C4-2B (cell line): ENCODE data around the gene IL18RAP.

Experiments
- H3K27ac ChIP-seq: fragments of 450-650 bp; 2 replicates; pipeline ENCODE4 v1.5.1; 2017
- CTCF ChIP-seq: fragments of 450-650 bp; conservative IDR thresholded peaks from 2 replicates; pipeline ENCODE4 v1.5.1; 2017; ENCODE audit warnings: mild to moderate bottlenecking
- ZFX ChIP-seq: fragments of 450-650 bp; IDR thresholded peaks from 2 replicates; pipeline ENCODE4 v1.6.1; 2017

Gene IL18RAP

GRCh38 chr2:102460467-102460866 lies 37.5 kb downstream of the IL18RAP start:
- H3K27ac ChIP-seq, result no peak overlapping the region
- TF ChIP-seq ZFX, result no peak

GRCh38 chr2:102461188-102461587 lies 38.2 kb downstream of the IL18RAP start:
- TF ChIP-seq ZFX (no peak), CTCF (no peak)
- no peak overlapping the region for H3K27ac ChIP-seq

- H3K27ac ChIP-seq, result no peak overlapping the region
- no peak for TF ChIP-seq ZFX
- no peak for TF ChIP-seq CTCF
These were observed 40.2 kb downstream of the IL18RAP start for GRCh38 chr2:102463160-102463559.

GRCh38 chr2:102470168-102470567 lies 47.2 kb downstream of the IL18RAP start:
- H3K27ac ChIP-seq, result no peak overlapping the region
- TF ChIP-seq ZFX, result no peak
- TF ChIP-seq CTCF, result no peak

- H3K27ac ChIP-seq, result no peak within 1 kb of the TSS
- TF ChIP-seq CTCF (peak; percentile 88), ZFX (no peak)
These were observed 50.1 kb downstream of the IL18RAP start, which contains the start of gene SLC9A4 for GRCh38 chr2:102473020-102473419. Gene SLC9A4, plus strand, starts transcription at chr2:102473226. Its CDS starts 534 bp downstream, at chr2:102473760.

- TF ChIP-seq ZFX (no peak), CTCF (no peak)
- H3K27ac ChIP-seq, result no peak overlapping the region
These were observed 50.7 kb downstream of the IL18RAP start for GRCh38 chr2:102473631-102474030.

- TF ChIP-seq ZFX, result no peak
- TF ChIP-seq CTCF, result no peak
- no peak overlapping the region for H3K27ac ChIP-seq
These were observed 51.8 kb downstream of the IL18RAP start for GRCh38 chr2:102474785-102475184.

- no peak for TF ChIP-seq CTCF
- no peak for TF ChIP-seq ZFX
- no peak overlapping the region for H3K27ac ChIP-seq
These were observed 55.9 kb downstream of the IL18RAP start for GRCh38 chr2:102478686-102479470.
